ENCODE measurements around the gene ATXN1.
"Not testable (repeated sequence)": the region's sequence is repeated elsewhere in the genome, so short reads cannot be mapped to it uniquely, and the experiment has no call there.

The ATXN1 gene

DNA sequence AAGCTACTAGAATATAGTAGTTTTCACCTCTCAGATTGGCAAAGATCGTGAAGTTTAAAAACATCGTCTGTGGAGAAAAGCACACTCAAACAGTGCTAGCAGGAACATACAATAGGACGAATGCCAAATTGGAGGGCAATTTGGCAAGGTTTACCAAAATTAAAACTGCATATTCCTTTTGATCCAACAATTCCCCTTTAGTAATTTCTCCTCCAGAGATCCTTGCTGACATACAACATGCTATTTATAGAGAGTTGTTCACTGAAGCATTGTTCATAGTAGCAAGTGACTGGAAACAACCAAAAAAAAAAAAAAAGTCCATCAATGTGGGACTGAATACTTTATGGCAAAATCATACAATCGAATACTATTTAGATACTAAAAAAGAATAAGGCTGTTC lies 202.2 kb downstream of the ATXN1 start:
- DNase-seq: no peak

DNA sequence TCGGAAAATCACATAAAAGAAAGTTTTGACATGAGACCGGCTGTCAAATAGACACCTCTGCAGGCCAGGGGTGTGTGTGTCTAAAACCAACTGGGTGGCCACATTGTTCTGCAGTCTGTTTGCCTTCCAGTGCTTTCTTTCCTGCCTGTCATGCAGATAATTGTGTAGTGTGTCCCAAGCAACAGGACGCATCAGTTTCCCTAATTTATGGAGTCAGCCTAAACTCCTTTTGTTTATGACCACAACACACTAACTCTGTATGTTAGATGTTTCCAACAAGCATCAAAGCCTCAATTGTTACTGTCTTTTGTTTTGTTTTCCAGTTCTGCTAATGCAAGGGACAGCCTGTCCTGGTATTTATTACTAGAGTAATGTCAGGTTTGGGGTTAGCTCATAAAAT lies 205.7 kb downstream of the ATXN1 start:
- no peak for DNase-seq

DNA sequence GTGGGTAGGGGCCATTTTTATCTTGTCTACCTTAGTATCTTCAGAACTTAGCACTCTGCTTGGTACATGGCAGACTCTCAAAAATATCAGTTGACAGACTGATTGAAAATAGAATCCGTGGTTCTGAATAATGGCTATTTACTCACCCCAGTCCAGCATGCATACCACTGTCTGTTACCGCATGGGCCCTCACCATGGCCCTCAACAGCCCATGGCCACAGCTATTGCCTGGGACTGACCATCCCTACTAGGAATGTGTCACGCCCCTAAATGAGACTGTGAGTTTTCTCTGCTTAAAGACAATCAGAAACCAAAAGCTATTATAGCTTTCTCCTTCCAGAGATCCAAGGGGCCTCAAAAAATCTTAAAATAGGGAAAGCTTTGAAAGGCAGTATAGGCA lies 207.7 kb downstream of the ATXN1 start:
- no peak for DNase-seq

DNA sequence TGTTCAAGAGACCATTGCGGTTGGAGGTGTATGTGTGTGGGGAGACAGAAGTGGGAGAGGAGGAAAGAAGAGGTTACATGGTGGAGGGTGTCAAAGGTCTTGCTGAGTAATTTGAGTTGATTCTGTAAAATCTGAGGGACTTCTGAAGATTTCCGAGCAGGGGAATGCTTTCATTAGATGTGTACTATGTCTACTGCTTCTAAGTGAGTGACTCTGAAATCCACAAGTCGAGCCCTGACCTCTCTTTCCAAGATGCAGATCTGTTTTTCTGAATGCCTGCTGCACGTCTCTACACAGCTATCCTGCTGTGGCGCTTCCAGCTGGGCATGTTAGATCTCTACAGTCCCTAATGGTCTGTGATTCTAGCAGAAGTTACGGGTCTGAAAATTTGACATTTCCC lies 209.8 kb downstream of the ATXN1 start:
- DNase-seq: no peak

DNA sequence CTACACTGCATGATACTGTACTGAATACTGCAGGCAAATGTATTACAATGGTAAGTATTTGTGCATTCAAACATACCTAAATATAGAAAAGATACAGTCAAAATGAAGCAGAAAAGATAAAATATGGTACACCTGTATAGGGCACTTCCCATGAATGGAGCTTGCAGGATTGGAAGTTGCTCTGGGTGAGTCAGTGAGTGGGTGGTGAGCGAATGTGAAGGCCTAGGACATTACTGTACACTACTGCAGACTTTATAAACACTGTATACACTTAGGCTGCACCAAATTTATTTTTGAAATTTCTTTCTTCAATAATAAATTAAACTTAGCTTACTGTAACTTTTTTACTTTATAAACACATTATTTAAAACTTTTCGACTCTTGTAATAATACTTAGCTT lies 213.1 kb downstream of the ATXN1 start:
- no peak for DNase-seq

DNA sequence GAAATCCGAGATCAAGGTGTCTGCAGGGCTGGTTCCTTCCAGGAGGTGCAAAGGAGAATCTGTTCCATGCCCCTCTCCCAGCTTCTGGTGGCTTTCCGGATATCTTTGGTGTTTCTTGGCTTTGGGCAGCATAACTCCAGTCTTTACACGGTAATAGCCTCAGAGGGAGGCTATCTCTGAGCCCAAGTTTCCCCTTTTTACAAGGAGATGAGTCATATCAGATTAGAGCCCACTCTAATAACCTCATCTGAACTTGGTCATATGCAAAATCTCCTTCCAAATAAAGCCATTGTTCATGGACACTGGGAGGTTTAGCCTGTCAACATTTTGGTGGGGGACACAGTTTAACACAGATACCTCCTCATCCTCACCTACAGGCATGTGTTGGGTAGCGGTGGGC lies 213.7 kb downstream of the ATXN1 start:
- DNase-seq: no peak

DNA sequence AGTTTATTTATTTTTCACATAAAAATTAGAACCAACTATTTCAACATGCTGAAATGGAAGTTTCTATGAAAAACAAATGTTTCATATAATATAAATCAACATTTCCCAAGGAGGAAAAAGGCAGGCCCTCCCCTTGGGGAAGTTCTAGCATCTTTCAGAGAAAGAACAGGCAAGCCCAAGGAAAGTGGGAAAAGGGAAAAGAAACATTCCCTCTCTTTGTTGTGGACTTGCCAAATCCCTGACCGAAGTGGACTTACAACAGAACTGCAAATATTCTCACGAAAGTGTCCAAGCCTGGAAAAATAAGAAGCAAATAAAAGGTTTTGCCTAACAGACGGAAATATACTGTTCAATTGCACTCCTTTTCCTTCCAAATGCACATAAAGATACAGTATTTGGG lies 214.4 kb downstream of the ATXN1 start:
- DNase-seq: no peak

DNA sequence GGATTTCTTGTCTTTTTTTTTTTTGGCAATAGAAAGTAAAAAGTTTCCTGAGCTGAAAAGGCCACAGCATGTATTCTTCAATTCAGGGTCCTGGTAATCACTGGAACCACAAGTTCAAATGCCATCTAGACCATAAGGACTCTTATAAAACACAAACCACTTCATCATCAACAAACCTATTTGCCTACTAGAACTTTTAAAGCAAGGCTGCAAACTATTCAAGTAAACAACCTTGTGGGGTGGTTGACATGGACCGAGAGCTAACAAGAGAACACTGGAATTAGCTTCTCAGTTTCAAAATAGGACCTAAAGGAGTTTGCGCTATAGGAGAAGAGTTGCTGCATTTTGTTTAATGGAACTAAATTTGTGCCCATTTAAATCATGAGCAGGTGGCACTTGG lies 215.9 kb downstream of the ATXN1 start:
- DNase-seq: no peak

DNA sequence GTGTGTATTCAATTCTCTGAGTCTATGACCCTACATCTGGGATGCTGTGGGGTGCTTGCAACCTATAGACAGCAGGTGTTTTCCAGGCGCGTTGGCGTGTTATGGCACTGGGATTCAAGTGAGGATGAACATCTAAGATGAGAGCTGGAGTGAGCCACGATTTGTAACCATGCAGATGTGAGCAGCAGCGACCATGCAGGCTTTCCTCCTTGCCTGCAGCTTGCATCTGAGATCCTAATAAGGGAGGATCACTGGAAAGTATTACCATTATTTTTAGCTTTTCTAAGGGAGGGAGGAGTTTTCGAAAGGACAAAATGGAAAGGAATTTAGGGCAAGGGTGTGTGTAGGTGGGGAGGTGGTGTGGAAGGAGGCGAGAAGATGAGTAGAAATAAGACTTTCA lies 216.7 kb downstream of the ATXN1 start:
- DNase-seq: no peak

DNA sequence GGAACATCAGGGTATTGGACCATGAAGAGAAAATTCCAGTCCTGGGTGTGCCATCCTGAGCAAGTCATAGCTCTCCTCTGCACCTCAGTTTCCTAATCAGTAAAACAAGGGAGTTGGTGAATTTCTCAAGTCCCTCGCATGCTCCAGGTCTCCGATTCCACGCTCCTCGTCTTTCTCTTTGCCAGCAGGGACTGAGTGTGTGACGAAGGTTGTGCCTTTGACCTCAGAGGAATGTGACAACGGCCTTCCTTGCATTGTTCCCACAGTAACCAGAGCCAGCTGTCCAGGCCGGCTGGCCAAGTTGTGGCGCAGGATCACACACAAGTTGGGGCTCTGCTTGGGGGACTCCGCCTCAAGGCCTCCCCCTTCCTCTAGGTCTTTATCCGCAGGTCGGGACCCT lies 217.3 kb downstream of the ATXN1 start:
- DNase-seq: no peak

DNA sequence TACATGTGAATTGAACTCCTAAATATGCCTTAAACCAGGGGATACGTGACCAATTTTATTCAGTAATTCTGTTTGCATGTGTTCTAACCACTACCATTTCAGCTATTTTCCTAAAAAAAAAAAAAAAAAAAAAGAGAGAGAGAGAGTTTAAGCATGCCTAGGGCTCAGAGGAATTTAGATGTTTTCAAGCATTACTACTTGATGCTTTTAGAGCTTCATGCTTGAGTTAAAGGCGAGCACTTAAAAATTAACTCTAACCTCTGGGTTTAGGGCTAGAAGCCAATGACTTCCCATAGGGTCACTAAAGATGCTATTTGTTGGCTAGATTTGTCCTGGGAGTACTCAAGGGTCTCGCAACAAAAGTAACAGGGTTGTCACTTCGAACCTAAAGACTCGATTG lies 217.7 kb downstream of the ATXN1 start:
- no peak for DNase-seq

DNA sequence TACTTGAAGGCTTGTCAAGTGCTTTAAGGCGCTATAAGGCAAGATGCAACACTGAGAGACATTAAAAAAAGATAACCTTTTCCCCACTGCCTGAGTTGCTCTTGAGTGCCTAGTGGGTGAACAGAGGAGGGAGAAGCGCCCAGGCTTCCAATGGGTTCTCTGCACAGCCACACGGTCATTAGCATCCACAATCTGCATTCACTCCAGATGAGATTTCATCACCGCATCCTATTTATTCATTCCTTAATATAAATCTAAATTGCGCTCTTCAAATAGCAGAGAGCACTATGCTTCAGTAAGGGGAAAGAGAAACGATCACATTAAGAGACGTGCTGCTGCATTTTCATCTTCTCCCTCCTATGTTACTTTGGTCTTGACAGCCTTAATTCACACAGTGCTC lies 219.2 kb downstream of the ATXN1 start:
- no peak for DNase-seq

DNA sequence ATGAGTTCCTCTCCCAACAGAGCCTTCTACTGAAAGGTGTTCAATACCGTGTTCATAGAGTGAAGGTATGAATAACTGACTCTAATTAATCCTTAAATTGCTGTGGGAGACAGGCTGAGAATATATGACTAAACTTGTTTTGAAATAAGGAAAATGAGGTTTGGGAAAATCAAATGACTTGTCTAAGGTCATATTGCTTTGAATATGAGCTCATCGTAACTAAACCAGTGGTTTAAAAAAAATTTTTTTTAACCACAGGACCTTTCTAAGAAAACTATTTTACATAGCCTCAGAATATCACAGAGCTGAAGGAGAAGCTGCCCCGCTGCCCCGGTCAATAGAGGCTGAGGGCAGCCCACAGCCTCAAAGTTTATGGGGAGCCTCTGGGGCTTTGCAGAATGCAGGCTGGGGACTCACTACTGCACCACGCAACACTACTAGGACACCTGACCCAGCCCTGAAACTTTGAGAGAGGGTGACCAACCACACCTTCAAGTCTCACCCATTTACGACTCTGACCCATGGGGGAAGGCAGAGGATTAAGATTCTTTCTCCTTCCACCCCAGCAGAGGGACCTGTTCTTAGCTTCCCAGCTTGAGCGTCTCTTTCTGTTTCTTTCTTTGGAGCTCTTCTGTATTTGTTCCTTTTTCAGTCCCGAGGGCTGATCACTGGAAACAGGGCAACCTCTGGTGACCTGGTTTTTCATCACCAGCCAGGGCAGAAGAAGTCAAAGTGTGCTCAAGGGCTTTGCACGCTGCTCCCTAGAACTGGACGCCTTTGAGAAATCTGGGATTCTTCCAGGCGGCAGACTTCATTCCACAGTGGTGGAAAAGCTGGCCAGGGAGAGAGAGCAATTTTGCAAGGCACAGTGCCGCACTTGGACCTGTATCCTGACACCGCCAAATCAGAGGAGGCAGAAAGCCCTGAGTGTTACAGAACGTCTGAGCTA lies 220.2 kb downstream of the ATXN1 start:
- no peak for DNase-seq

DNA sequence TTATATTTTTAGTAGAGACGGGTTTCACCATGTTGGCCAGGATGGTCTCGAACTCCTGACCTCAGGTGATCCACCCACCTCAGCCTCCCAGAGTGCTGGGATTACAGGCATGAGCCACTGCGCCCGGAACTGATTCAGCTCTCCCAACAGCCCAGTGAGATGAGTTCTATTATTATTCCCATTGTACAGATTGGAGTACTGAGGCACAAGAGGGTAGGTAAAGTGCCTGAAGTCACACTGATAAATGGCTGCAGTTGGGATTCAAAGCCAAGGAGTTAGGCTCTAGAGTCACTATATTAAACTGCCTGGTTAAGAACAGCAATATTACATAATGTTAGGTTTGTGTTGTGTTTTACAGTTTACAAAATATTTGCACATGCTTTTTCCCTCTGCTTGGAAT lies 220.9 kb downstream of the ATXN1 start:
- not testable (repeated sequence) for DNase-seq

DNA sequence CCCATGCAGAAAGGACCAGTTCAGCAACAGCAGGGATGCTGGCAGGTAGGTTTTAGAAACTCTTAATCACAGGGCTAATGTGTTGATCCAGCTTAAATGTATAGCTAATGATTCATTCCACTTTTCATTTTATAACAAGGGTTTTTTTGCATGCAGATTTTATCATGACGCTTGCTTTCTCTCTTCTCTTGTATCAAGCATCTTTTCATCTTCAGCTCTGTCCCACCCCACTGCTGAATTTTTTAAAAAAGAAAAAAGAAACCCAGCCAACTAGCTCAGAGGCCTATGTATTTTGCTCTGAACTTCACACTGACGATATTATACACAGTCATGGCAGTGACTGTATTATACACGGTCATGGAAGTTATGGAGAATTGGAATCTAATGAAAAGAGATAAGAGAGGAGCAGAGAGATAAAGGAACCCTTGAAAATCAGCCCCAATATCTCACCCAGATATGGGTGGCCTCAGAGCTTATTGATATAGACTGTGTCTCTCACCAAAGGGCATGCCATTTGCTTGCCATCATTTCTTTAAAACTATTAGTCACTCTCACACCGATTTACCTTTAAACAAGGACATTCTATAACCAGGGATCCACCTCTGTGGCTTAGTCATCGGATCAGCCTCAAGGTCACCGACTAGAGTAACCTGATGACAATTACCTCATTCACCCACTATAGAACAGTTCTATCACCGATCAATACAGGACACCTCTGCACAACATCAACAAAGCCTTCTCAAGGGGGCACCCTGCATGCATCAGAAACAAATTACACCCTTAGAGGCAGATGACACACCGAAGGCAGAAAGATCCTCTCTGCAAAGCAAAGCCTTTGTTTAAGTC lies 222.0 kb downstream of the ATXN1 start:
- no peak for DNase-seq

DNA sequence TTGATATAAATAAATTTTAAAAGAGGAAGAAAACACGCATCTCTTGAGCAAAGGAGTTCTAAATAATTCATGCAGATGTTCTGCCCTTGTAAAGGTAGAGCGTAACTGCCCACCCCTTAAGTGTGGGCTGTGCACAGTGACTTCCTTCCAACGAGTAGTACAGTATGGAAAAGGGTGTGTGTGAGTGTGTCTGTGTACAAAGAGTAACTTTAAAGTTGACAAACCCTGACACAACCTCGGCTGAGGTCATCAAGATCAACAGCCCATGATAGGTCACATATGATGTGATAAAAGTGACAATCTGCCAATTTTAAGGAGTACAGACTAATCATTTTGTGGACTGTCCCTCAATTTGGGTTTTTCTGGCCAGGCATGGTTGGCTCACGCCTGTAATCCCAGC lies 225.7 kb downstream of the ATXN1 start:
- DNase-seq: no peak

DNA sequence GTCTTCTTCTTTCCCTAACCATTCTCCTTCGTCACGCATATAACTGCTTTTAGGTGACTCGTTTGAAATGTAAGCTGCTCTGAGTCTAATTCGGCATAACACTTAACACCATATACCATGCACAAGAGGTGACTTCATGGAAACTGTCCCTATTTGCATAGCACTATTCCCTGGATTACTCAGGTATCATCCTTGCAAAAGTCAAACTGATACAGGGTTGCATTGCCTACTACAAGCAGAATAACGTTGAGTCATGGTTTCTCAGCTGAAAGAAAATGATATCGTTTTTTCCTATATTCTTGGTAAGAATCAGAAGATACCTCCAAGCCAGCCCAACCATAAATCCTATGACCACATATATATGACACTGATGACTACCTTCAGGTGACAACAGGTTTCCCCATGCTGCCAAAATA lies 227.5 kb downstream of the ATXN1 start:
- DNase-seq: no peak

DNA sequence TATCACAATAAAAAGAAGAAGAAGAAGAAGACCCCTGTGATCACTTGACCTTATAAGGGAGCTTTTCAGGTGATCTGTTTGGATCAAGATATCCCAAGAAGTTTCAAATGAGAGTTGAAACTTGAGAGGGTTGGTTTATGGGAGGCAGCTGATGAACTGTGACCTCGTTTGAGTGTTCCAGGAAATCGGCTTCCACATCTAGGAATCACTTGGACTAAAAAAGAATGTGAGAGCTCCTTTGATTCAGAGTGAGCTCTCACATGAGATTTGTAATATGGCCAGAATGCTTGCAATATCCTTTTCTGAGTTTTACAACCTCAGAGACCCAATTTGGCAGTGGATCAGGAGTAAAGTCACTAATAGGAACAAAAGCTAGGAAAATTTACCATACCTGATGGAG lies 228.1 kb downstream of the ATXN1 start:
- no peak for DNase-seq

DNA sequence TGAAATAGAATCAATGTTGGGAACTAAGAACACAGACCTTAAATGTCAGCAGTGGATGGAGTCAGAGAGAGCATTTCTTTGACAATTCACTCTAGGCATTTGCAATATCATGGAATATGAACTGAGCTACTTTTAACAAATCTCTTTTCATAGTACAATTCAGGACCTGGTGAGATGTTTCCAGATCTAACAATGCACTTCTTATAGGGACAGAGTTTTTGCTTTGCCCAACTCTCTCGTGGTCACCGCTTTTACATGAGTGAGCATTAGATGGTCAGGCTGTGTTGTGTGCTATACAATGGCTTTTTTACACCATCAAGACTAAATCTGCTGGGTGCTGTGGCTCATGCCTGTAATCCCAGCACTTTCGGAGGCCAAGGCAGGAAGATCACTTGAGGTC lies 233.6 kb downstream of the ATXN1 start:
- no peak for DNase-seq

DNA sequence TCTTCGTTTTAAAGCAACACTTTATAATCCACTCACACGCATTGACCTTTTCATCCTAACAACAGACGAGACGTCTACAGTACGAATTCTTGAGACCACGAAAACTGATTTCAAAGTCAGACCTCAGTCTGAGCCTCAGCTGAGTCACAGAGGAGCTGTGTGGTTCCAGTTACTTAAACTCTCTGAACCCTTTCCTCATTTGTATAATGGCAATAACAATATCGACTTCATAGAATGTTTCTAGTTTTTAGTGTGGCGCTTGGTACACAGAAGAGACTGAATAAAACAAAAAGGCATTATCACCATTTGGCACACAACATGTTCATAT lies 236.9 kb downstream of the ATXN1 start:
- DNase-seq: no peak

DNA sequence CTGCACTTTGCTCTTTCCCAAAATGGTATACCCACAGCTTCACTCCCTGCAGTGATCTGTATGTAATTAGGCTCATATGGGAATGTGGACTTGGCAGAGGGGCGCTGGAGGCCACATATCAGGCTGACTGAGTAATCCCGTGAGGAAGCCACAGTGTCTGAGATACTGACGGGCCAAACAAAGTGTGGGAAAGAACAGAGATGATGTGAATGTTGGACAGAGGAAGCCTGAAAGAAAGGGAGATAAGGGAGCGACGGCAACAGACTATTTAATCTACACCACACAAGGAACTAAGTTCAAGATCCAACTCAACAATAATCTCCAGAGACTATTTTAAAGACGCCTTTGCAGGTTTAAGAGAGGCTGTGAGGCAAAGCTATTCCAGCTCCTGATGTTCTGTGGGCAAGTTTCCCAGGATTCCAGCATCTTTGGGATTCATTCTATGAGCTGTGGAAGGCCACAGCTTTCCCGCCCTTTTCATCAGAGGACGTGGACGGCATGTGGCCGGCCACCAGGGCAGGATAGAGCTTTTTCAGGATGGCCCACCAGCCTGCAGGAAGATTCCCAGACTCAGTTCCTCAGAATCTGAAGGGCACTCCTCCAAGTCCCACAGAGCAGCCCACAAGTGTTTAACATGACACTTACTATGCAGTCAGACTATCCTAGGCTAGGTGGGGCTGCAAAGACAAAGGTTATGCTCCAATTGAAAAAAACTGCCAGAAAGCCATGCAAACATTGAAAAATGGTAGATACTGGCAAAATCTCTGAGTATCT lies 237.5 kb downstream of the ATXN1 start:
- no peak for DNase-seq

DNA sequence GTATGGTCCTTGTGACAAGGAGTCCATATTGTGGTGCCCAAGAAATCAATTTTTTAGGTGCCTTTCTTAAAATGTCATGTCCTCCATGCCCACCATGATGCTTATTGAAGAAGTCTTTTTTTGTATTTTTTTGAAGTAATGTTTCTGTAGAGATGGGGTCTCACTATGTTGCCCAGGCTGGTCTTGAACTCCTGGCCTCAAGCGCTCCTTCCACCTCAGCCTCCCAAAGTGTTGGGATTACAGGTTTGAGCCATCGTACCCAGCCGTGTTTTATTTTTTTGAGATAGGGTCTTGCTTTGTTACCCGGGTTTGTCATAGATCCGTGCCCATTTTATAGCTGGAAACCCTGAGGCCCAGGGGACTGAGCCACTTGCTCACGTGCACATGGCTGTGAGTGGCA lies 238.3 kb downstream of the ATXN1 start:
- no peak for DNase-seq

DNA sequence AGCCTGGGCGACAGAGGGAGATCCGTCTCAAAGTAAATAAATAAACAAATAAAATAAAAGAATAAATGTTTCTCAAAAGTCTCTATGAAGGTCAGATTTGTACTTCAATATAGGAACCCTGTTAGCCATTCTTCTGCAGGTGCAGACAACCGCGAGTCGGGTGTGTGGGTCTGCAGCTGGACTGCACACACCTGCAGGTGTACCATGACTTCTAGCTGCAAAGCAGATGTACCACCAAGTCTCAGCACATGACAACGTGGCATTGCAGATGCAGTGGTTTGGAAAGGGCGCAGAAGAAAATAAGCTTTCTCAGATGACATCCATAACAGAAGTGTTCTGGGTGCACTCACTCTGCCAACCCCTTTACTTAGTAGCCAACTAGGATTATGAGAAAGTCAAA lies 239.7 kb downstream of the ATXN1 start:
- no peak for DNase-seq
